Right hindlimb (tissue), 1 donor: ENCODE results near the gene TPCN1.

Experiments used
- DNase-seq: peaks from one replicate; pipeline ENCODE4 v3.0.0-alpha.2; 2018

TPCN1 gene

DNA sequence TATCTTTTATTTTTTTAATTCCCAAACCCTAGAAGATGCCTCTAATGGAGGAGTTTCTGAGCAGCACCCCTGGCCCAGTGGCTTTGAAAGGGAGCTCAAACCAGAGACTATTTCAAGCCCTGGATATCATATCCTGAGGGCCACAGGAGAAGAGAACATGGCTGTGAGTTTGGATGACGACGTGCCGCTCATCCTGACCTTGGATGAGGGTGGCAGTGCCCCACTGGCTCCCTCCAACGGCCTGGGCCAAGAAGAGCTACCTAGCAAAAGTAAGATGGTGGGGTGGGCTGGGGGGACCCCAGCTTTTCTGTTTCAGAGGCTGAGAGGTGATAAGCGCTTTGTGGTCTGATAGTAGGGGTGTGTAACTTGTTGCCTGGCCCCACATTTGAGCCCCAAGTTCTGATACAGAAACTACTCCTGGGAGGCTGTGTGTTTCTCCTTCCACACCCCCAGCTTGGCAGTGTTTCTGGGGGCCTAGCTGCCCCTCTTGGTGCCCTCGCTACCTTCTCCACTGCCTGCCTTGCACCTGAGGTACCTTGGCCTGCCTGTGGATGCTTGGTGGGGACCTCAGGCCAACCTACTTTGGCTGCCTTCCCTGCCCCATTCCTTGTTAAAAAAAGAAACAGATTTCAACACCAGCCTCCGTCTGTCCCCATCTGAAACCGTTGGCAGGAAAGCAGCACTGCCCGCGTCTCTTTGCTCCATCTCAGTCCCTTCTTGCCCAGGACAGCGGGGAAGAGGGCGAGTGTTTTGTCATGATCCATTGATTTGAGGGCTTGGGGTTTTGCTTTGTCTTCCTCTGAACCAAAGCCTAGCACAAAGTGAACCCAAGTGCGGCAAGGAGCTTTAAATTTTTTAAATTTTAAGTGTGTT lies 5.7 kb downstream of the TPCN1 start:
- DNase-seq: no peak

DNA sequence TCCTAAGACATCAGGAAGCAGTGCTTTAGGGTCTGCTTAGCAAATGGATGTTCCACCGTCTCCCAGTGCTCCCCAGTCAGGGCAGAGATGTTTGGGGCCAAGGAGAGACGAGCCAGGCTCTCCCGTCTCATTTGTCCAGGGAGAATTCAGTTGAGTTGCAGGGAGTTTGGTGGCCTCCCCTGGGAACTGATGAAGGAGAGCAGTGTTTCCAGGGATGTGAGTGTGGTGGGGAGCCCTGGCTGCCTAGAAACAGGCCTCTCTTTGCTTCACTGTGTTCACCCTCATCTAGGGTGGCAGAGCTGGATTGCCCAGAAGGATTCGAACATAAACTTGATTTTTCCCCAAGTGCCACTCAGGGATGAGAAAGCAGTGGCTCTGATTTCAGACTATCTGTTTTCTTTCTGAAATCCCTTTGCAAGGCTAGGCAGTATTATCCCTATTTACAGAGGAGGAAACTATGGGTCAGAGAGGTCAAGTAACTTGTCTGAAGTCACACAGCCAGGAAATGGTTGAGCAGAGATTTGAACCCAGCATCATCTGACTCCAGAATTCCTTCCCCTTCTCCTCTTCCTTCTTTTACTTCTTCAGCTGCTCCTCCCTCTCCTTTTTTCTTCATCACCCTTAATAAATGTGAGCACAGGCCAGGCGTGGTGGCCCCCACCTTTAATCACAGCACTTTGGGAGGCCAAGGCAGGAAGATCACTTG lies 6.6 kb downstream of the TPCN1 start:
- DNase-seq: no peak

DNA sequence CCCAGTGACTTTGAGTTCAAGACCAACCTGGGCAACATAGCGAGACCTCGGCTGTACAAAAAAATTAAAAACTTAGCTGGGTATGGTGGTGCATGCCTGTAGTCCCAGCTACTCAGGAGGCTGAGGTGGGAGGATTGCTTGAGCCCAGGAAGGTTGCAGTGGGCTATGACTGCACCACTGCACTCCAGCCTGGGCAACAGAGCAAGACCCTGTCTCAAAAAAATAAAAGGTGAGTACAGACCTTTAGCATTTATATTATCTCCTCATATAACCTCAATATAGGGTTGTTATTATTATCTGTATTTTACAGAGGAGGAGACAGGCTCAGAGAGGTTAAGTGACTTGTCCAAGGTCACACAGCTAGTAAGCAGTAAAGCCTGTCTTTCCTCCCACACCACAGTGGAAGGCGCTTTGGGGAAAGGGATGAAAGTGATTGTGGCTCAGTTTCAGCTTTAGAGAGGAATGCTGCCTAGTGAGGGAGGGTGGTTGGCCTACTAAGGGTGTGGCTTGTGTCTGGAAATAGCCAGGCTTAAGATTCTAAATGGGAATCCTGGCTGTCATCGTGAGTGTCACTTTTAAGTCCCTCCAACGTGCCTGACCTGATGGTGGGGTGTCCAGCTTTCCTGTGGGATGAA lies 7.2 kb downstream of the TPCN1 start:
- no peak for DNase-seq

GRCh38 chr12:113230315-113231234 lies 9.3 kb downstream of the TPCN1 start:
- DNase-seq: no peak

DNA sequence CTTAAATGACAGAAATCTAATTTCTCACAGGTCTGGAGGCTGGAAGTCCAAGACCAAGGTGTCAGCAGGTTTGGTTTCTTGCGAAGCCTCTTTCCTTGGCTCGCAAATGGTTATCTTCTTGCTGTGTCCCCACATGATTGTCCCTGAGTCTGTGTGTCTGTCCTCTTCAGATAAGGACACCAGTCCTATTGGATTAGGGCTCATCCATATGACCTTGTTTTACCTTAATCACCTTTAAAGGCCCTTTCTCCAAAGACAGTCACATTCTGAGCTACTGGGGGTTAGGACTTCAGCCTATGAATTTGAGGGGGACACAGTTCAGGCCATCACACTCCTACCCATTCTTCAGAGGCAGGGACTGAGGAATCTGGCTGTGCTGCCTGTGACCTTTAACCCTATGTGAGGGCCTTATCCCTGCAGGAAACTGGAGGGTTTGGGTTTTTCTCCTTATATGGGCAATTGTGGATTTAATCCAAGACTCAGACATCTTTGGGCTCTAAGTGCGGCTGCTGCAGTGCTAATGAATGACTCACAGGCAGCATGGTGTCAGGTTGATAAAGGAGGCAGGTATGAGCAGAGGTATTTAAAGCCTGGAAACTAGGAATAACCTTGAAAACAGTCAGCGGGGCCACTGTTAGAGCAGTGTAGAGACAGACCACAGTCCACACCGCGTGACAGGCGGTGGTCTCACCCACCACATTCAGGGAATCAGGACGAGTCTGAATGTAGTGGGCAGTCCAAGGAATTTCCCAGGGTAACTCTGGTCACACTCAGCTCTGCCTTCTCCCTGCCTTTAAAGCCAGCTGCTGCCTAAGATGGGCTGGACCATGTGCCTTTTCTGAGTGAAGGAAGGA lies 10.2 kb downstream of the TPCN1 start:
- DNase-seq: no peak

DNA sequence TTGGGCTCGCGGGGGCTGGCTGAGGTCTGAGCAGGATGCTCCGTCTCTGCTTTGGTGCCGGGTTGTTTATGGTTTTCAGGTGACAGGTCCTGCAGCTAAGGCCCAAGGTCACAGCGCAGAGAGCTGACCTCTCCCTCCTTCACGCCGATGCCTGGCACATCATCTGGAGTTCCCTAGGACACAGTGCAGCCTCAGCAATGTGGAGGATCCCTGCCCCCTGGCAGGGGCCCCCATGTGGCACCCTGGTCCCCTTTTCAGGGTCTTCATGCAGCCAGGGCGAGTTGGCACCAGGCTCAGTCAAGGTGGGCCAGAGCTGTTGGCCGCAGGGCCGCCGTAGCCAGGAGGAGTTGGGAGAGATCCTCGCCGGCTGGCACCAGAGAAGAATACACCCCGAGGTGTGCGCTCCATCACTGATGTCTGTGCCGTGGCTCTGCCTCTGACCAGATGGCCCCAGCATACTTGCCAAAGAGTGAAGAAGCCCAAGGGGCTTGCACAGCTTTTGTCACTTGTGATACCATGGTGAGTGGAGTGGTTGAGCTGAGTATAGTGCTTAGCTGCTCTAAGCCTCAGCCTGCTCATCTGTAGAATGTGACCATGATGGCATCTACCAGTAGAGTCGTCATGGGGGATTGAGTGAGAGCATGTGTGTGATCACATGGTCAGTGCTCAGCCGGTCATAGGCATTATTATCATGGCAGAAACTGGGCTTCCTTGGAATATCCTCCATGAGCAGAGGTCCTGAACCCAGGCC lies 11.0 kb downstream of the TPCN1 start:
- no peak for DNase-seq

DNA sequence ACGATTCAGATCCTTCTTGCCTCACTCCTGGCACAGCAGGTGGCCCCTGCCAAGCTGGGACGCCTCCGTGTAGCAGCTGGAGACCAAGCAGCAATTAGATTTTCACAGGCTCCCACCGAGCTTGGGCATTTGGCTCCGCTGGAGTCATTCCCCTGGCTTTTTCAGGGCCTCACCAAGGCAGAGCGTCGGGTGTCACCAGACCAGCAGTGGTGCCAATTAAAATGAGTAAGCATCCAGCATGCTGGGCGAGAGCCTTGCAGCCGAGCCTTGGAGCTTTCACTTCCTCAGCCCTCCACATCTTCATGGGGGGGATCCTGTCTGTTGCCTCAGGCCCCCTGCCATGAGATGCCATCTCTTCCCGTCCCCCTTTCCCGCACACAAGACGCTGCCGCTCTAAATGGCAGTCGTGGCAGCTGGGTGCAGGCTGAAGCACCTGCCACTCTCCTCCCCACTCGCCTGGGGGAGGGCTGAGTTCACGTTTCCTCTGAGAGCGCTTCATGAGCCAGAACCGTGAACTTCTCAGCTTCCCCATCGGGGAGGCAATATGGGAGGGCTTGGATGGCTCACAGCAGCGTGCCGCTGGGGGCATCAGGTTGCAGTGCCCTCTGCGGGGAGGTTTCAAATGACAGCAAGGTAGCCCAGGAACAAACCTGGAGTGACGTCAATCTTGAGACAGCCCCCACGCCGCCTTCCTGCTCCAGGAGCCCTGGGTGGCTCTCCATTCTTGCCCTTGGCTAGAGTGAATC lies 11.7 kb downstream of the TPCN1 start:
- DNase-seq: peak; percentile 76

GRCh38 chr12:113233967-113234366 lies 12.7 kb downstream of the TPCN1 start:
- DNase-seq: no peak

- no peak for DNase-seq
Observed at GRCh38 chr12:113234483-113234882, 13.2 kb downstream of the TPCN1 start.

DNA sequence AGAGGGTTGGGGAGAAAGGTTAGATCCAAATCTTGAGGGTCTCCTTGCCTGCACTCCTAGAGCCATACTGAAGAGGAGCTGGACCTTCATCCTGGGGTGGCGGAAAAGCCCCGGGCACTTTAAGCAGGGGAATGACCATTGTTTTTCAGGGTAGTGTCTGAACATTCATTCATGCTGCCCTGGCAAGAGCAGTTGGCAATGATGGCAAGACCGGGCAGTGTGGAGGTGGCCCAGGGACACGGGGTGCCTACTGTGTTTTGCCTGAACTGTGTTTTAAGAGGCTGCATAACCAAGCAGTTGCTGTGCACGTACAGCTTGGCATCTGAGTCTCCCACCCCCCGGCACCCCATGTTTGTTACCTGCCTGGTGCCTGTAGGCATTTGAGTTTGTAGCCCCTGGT lies 14.7 kb downstream of the TPCN1 start:
- DNase-seq: no peak

DNA sequence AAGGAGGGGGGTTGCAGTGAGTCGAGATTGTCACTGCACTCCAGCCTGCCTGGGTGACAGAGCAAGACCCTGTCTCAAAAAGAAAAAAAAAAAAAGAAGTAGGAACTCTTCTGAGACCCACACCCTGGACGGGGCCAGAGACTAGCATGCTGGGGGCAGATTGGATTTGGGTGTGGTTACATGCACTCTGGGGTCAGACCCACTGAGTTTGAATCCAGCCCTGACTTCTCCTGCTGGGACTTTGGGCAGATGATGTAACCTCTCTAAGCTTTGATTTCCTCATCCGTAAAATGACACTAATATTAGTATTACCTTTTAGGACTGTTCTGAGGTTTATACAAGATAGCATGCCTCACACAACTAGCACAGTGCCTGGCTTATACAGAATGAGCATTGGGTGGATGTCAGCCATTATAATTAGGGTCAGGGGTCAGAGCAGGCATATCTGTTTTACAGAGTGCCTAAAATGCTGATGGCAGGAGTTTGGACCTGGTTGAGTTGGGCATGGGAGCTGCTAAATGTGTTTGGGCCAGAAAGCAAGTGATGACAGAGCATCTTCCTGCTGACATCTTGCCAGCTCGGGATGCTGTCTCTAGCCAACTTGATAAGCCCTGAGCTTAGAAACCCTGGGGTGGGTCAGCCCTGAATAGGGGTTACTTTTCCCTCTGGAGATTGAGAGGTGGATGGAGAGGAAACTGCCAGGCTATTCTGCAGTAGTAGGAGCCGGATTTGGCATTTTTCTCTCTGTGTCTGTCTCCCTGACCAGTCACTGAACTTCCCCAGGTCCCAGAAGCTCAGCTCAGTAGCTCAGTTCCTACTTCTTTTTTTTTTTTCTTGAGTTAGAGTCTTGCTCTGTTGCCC lies 15.5 kb downstream of the TPCN1 start:
- DNase-seq: no peak

DNA sequence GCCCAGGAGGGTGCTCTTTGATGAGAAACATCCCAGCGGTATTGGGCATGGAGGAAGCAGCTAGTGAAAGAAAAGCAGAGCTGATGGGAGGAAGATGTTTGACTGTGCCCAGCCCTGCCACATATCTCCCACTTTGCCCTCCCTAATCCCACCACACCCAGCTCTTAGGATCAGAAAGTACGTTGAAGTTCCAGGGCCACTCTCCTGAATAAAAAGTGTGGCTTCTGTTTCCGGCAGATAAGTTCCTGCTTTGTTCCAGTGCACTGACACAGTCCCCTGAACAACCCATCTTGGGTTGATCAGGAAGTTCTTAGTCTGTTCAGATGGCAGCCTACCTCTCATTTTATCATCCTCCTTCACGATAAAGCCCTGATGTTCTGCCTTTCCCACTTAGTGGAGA lies 16.5 kb downstream of the TPCN1 start:
- no peak for DNase-seq

GRCh38 chr12:113238309-113238708 lies 17.0 kb downstream of the TPCN1 start:
- DNase-seq: no peak

- no peak for DNase-seq
Observed at GRCh38 chr12:113239288-113239771, 18.1 kb downstream of the TPCN1 start.

- DNase-seq: peak; percentile 80
Observed at GRCh38 chr12:113239811-113240331, 18.6 kb downstream of the TPCN1 start.

DNA sequence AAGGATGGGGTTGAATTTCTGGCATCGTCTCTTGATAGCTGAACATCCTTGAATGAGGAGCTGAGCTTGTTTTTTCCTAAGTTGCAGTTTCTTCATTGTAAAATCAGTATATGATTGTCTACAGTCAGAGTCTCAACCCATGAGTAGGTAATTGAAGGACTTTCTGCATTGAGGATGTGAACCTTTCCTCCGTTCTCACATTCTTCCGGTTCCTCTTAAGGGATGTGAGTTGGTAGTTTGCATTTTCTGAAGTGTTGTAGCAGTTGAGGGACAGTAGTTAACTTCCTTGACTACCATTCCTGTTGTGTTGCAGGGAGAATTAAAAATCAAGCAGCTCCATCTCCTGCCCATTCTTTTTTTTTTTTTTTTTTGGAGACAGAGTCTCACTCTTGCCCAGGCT lies 19.1 kb downstream of the TPCN1 start:
- no peak for DNase-seq

DNA sequence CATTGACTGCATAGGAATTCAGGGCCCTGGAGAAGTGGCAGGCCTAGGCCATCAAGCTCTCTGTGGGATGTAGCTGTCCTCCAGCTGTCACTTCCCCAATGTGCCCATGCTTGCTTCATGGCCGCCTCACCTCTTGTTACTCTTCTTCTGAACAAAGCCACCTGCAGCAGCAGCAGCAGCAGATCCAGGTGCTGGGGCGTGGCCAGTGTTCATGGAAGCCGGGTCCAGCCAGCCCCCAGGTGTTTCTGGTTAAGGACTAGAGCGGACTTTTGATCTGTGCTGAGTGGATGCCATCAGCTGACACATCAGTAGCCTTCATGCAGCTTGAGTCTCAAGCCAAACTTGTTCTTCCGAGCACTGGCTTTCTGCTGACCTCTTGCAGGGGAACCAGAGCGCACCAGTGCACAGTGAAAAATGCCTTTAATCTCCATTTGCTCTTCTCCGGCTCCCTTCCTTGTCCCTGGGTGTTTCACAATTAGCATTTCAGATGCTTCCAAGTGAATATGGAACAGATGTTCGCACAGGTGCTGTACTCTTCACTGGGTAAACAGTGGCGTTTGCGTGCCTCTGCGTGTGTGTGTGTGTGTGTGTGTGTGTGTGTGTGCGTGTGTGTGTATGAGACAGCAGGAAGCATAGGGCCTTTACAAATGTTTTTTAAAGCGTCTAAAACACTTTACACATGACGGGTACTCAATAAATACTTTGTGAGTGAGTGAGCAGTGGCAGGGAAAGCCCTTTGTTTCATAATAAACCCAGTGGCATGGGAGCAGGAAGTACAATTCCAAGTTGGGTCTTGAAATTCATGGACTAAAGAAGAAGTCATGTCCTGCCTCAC lies 20.1 kb downstream of the TPCN1 start:
- peak; percentile 71 for DNase-seq

- DNase-seq: peak; percentile 50
Observed at GRCh38 chr12:113242026-113242418, 20.8 kb downstream of the TPCN1 start.
